Osteocyte (in vitro differentiated cells): ENCODE measurements around the gene IL1RAPL1. TPM values are rescaled to one million over a fixed set of nuclear protein-coding genes. Genes with fewer than 3 reads are reported as not detected.

Experiments
- DNase-seq: peaks from one replicate; pipeline ENCODE4 v3.0.0; 2021; ENCODE audit warnings: mixed read lengths; ENCODE audit not compliant: unreplicated experiment; ENCODE audit errors: extremely low spot score
- H3K27ac Mint-ChIP-seq: one replicate; pipeline ENCODE4 v1.8.0; 2021; ENCODE audit warnings: mild to moderate bottlenecking, mixed read lengths; ENCODE audit not compliant: unreplicated experiment
- H3K27me3 Mint-ChIP-seq: one replicate; pipeline ENCODE4 v1.8.0; 2021; ENCODE audit warnings: mixed read lengths; ENCODE audit not compliant: unreplicated experiment
- H3K36me3 Mint-ChIP-seq: one replicate; pipeline ENCODE4 v1.8.0; 2021; ENCODE audit warnings: mixed read lengths; ENCODE audit not compliant: unreplicated experiment
- H3K4me1 Mint-ChIP-seq: one replicate; pipeline ENCODE4 v1.8.0; 2021; ENCODE audit warnings: mixed read lengths; ENCODE audit not compliant: unreplicated experiment
- H3K4me3 Mint-ChIP-seq: one replicate; pipeline ENCODE4 v1.8.0; 2021; ENCODE audit warnings: mild to moderate bottlenecking, moderate library complexity, mixed read lengths; ENCODE audit not compliant: unreplicated experiment
- H3K9me3 Mint-ChIP-seq: one replicate; pipeline ENCODE4 v1.8.0; 2021; ENCODE audit warnings: mixed read lengths; ENCODE audit not compliant: unreplicated experiment
- total RNA-seq: library from RNA; stranded (reverse); gene quantifications from 2 replicates; pipeline ENCODE4 v1.2.1, GENCODE V29; 2021
- TF ChIP-seq, protein P1 (sequence below): fragments of 200-600 bp; sonication (generic); IDR thresholded peaks from 2 replicates; pipeline ENCODE4 v1.5.0; 2021; ENCODE audit warnings: antibody characterized with exemption, mild to moderate bottlenecking, moderate library complexity

Gene IL1RAPL1
- total RNA-seq, 1 donor from 2014 or later: not detected

DNA sequence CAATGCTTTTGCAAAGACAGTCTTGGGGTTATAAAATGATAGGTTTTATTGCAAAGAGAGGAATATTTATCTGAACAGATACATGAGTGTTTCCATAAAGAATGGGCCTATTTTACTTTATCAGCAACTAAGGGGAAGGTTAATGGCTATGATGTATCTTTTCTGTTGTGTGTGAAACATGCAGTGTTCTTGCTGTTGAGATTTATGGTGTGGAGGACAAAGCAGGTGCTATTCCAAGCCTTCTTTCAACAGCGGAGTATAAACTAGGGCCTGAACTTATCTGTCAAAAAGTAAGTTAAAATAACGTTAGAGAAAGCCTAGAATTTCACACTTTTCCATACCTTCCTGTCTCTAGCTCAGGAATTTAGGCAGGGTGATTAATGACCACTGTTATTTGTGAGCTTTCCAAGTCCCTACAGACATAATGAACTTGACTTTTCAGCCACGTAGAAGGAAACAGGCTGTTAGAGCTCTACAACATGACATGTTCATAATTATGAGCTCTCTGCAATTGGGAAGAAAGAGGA lies 411.4 kb downstream of the IL1RAPL1 start:
- no peak overlapping the region for H3K4me3 Mint-ChIP-seq
- no peaks in the 10 kb centered on the region for H3K9me3 Mint-ChIP-seq
- no peaks in the 10 kb centered on the region for H3K27me3 Mint-ChIP-seq
- no peak overlapping the region for H3K27ac Mint-ChIP-seq
- no peaks in the 10 kb centered on the region for H3K36me3 Mint-ChIP-seq
- TF ChIP-seq, protein P1, sequence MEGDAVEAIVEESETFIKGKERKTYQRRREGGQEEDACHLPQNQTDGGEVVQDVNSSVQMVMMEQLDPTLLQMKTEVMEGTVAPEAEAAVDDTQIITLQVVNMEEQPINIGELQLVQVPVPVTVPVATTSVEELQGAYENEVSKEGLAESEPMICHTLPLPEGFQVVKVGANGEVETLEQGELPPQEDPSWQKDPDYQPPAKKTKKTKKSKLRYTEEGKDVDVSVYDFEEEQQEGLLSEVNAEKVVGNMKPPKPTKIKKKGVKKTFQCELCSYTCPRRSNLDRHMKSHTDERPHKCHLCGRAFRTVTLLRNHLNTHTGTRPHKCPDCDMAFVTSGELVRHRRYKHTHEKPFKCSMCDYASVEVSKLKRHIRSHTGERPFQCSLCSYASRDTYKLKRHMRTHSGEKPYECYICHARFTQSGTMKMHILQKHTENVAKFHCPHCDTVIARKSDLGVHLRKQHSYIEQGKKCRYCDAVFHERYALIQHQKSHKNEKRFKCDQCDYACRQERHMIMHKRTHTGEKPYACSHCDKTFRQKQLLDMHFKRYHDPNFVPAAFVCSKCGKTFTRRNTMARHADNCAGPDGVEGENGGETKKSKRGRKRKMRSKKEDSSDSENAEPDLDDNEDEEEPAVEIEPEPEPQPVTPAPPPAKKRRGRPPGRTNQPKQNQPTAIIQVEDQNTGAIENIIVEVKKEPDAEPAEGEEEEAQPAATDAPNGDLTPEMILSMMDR: no peak
- no peak for DNase-seq
- no peaks in the 10 kb centered on the region for H3K4me1 Mint-ChIP-seq

DNA sequence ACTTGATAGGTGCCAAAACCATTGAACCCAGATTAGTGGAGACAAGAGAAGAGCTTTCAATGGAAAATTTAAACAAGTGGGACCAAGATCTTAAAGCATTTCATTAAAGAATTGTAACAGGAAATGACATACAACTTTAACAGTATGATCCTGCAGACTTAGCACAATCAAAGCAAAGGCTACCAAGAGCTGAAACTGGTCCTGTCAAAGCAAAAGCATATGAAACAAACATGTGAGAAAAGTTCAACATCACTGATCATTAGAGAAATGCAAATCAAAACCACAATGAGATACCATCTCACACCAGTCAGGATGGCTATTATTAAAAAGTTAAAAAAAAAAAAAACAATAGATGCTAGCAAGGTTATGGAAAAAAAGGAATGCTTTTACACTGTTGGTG lies 425.6 kb downstream of the IL1RAPL1 start:
- TF ChIP-seq, protein P1: no peak
- DNase-seq: no peak
- Mint-ChIP-seq H3K27ac (no peak overlapping the region), H3K4me1 (no peaks in the 10 kb centered on the region), H3K4me3 (no peak overlapping the region), H3K36me3 (no peaks in the 10 kb centered on the region), H3K9me3 (peaks cover 35% of the 10 kb centered on the region), H3K27me3 (no peaks in the 10 kb centered on the region)

DNA sequence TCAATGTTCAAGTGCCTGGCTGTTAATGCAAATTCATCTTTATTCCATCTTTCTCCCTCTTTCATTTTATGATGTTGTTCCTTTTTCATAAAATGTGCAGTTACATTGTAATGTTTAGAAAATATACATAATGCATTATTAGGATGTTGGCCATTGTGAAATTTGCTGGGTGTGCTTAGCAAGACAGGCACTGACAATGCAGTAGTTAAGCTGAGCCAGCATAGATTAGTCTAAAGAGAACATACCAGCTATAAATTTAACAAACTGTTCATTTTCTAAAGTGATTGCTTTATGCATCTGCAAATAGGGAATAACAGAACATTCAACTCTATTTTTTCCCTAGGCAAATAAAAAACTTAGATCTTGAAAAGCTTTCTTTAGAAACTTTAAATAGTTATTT lies 436.0 kb downstream of the IL1RAPL1 start:
- no peaks in the 10 kb centered on the region for H3K27me3 Mint-ChIP-seq
- no peak overlapping the region for H3K4me3 Mint-ChIP-seq
- no peak for DNase-seq
- H3K4me1 Mint-ChIP-seq: no peaks in the 10 kb centered on the region
- H3K27ac Mint-ChIP-seq: no peak overlapping the region
- TF ChIP-seq, protein P1: no peak
- H3K36me3 Mint-ChIP-seq: no peaks in the 10 kb centered on the region
- no peaks in the 10 kb centered on the region for H3K9me3 Mint-ChIP-seq

DNA sequence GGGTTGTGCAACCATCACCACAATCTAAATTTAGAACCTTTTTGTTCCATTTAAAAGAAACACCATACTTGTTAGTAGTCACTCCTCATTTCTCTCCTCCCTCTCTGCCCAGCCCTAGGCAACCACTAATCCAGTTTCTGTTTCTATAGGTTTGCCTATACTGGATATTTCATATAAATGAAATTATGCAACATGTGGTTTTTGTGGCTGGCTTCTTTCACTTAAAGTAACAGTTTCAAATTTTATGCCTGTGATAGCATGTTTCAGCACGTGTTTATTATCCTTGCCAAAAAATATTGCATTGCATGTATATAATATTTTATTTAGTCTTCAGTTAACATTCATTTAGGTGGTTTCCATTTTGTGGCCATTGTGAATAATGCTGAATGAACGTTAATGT lies 437.6 kb downstream of the IL1RAPL1 start:
- no peak for DNase-seq
- H3K27ac Mint-ChIP-seq: no peak overlapping the region
- peaks cover 6% of the 10 kb centered on the region for H3K9me3 Mint-ChIP-seq
- no peaks in the 10 kb centered on the region for H3K36me3 Mint-ChIP-seq
- no peaks in the 10 kb centered on the region for H3K27me3 Mint-ChIP-seq
- TF ChIP-seq, protein P1: no peak
- H3K4me1 Mint-ChIP-seq: no peaks in the 10 kb centered on the region
- H3K4me3 Mint-ChIP-seq: no peak overlapping the region

DNA sequence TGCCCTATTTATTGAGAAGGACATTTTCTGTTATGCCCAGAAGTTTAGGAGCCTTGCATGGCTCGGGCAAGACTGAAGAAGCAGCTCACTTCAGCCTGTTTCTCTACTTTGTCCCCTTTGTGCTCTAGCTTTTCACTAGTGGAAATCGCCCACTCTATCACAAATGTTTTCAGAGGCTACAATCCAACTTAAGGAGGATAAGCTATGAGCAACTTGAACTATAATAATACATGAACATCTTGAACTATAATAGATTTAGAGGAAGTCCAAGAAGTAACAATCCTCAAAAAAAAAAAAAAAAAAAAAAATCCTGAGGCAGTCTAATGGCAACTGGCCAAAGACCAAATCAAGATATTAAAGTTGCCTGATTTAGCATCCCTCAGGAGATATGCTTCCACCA lies 452.3 kb downstream of the IL1RAPL1 start:
- no peak for DNase-seq
- Mint-ChIP-seq H3K9me3 (no peaks in the 10 kb centered on the region), H3K4me3 (no peak overlapping the region), H3K27ac (no peak overlapping the region), H3K4me1 (no peaks in the 10 kb centered on the region), H3K36me3 (no peaks in the 10 kb centered on the region), H3K27me3 (no peaks in the 10 kb centered on the region)
- TF ChIP-seq, protein P1: no peak
